BLaER1 treated with 17β-estradiol and CSF1 and Interleukin-3, amounts not matched to agents 10 nM and 100 nM (cell line): ENCODE measurements around the gene METTL22.

ENCODE experiments used
- H3K27ac ChIP-seq, 11 experiments: shearing (Covaris generic); formaldehyde crosslinking; 2 replicates each; pipeline ENCODE4 v1.8.1; 2022
- H3K27me3 ChIP-seq, 11 experiments: shearing (Covaris generic); formaldehyde crosslinking; 2 replicates each; pipeline ENCODE4 v1.8.1; 2022
- H3K36me3 ChIP-seq, 11 experiments: shearing (Covaris generic); formaldehyde crosslinking; 2 replicates each; pipeline ENCODE4 v1.8.1; 2022
- H3K4me1 ChIP-seq, 10 experiments: shearing (Covaris generic); formaldehyde crosslinking; 2 replicates each; pipeline ENCODE4 v1.8.1; 2022
- H3K4me2 ChIP-seq, 11 experiments: shearing (Covaris generic); formaldehyde crosslinking; 2 replicates each; pipeline ENCODE4 v1.8.1; 2022
- H3K4me3 ChIP-seq, 10 experiments: shearing (Covaris generic); formaldehyde crosslinking; 2 replicates each; pipeline ENCODE4 v1.8.1; 2022
- H3K9ac ChIP-seq, 11 experiments: shearing (Covaris generic); formaldehyde crosslinking; 2 replicates each; pipeline ENCODE4 v1.8.1; 2022
- H3K9me3 ChIP-seq, 11 experiments: shearing (Covaris generic); formaldehyde crosslinking; replicated peaks in 1 of 11; 2 replicates each; pipeline ENCODE4 v1.8.1; 2022
- H4K20me1 ChIP-seq, 11 experiments: shearing (Covaris generic); formaldehyde crosslinking; 2 replicates each; pipeline ENCODE4 v1.8.1; 2022
- Cebpa-rat ChIP-seq, 11 experiments: shearing (Covaris generic); IDR thresholded peaks; 2 replicates each; pipeline ENCODE4 v1.8.1; 2022

The METTL22 gene

DNA sequence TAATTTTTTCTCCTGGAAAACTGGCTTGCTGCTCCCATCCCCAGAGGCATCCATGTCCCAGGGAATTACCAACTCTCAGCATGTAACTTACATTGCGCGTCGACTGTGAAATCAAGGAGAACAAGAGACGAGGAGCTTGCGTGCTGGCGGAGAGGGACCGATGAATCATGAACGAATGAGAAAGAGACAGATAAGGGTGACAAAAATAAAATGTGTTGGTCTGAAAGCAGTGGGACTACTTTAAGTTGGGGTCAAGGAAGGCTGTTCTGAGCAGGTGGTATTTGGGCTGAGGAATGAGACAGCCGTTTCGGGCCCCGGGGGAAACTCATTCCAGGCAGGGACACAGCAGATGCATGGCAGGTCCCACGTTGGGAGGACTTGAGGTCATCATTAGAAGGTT is 75.4 kb downstream of the METTL22 start:
- Histone ChIP-seq H3K4me3 (no peak overlapping the region), H3K27ac (no peak overlapping the region), H3K4me2 (no peak overlapping the region), H3K27me3 (no peaks in the 10 kb centered on the region), H4K20me1 (peaks cover 0 to 20% (median 0%) of the 10 kb centered on the region in 11 experiments; a peak in 1 of 22 replicates), H3K9ac (no peak overlapping the region), H3K4me1 (no peaks in the 10 kb centered on the region), H3K36me3 (peaks cover 0 to 21% (median 0%) of the 10 kb centered on the region in 11 experiments; a peak in 6 of 22 replicates), H3K9me3 (no peaks in the 10 kb centered on the region)
- TF ChIP-seq Cebpa-rat (IDR thresholded peaks at IDR 0.05), result no peak

DNA sequence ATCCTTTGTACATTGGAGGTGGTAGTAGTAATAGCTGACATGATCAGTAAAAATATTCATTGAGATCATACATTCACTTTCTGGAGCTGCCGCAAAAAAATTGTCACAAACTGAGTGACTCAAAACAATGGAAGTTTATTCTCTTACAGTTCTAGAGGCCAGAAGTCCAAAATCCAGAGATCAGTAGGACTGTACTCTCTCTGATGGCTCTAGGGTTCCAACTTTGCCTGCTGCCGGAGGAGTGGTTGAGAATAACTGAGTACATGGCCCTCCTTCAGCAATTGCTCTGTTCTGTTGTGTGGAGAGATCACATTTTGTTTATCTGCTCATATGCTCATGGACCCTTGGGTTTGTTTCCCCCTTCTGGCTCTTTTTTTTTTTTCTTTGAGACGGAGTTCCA is 76.5 kb downstream of the METTL22 start:
- 0 out of 22 replicates have a peak, but pooled peaks cover 0 to 20% (median 0%) of the 10 kb centered on the region in 11 experiments for H4K20me1 ChIP-seq
- no peak overlapping the region for H3K27ac ChIP-seq
- no peaks in the 10 kb centered on the region for H3K4me1 ChIP-seq
- H3K4me2 ChIP-seq, result no peak overlapping the region
- H3K36me3 ChIP-seq, result peaks cover 0 to 21% (median 4%) of the 10 kb centered on the region in 11 experiments; a peak in 9 of 22 replicates
- no peak overlapping the region for H3K4me3 ChIP-seq
- no peak overlapping the region for H3K9ac ChIP-seq
- H3K27me3 ChIP-seq, result no peaks in the 10 kb centered on the region
- no peak for TF ChIP-seq Cebpa-rat (IDR thresholded peaks at IDR 0.05)
- H3K9me3 ChIP-seq, result no peaks in the 10 kb centered on the region
